ENCODE data around the gene ELF2.
"Not testable (repeated sequence)": the region's sequence is repeated elsewhere in the genome, so short reads cannot be mapped to it uniquely, and the experiment has no call there.

Gene ELF2

GRCh38 chr4:139018501-139018900, 158.5 kb downstream of the ELF2 start:
- DNase-seq: no peak

GRCh38 chr4:139017861-139018260, 159.2 kb downstream of the ELF2 start:
- no peak for DNase-seq

GRCh38 chr4:139015948-139016471, 161.0 kb downstream of the ELF2 start:
- DNase-seq: peak; percentile 51

- DNase-seq: peak; percentile 92
These were observed 161.6 kb downstream of the ELF2 start, which contains the start of gene NOCT for GRCh38 chr4:139015269-139015947. Gene NOCT, plus strand, starts transcription at chr4:139015781. Its CDS starts 201 bp downstream, at chr4:139015982.

- DNase-seq: no peak
These were observed 162.4 kb downstream of the ELF2 start for GRCh38 chr4:139014371-139015268.

GRCh38 chr4:139011225-139011950, 165.6 kb downstream of the ELF2 start:
- DNase-seq: no peak

GRCh38 chr4:139009702-139010101, 167.3 kb downstream of the ELF2 start:
- DNase-seq: no peak

GRCh38 chr4:139008278-139008677, 168.7 kb downstream of the ELF2 start:
- DNase-seq: not testable (repeated sequence)

- no peak for DNase-seq
These were observed 169.4 kb downstream of the ELF2 start for GRCh38 chr4:139007640-139008039.
